ENCODE data around the gene RERE. TPM values are rescaled to one million over a fixed set of nuclear protein-coding genes. Genes with fewer than 3 reads are reported as not detected.

Gene RERE
- total and polyA plus RNA-seq, 2 experiments from 2014 or later: 39.8 to 62.8 TPM

DNA sequence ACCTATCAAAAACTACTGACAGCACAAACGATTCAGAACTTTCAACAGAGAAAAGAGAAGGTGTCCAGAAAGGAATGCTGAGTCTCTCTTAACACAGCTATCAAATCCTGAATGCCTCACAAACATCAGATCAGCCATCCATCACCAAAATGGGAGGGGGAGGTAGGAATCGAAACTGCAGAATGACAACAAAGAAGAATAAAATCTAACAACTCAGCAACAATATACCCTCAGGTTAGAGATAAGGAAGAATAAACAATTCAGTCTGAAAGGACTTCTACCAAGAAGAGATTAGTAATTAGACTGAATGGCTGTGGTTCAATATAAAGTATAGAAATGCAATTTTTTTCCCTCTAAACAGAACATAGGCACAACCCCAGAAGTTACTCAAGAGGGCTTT is 94.4 kb downstream of the RERE start:
- 28% methylated on average over 2 of the region's 2 CpGs for WGBS (ENCODE audit: low lambda C conversion rate, missing lambda C conversion rate)
- H3K4me2 ChIP-seq: no peak overlapping the region
- H3K36me3 ChIP-seq (replicated peaks; ENCODE audit: insufficient read depth, low read depth): no peaks in the 10 kb centered on the region
- no peak for DNase-seq (ENCODE audit: low spot score)
- H2AFZ ChIP-seq: no peak overlapping the region
- H3K9me3 ChIP-seq (ENCODE audit: low read depth): no peaks in the 10 kb centered on the region
- no peaks in the 10 kb centered on the region for H3K27me3 ChIP-seq
- H3K79me2 ChIP-seq: peaks cover 91% of the 10 kb centered on the region
- H3K4me3 ChIP-seq: no peak overlapping the region
- H3K27ac ChIP-seq: peak overlapping the region; percentile 23
- TF ChIP-seq CTCF (IDR thresholded peaks at IDR 0.05; ENCODE audit: poor library complexity) (no peak), EZH2phosphoT487 (IDR thresholded peaks at IDR 0.05; ENCODE audit: low read depth, severe bottlenecking, unreplicated experiment) (no peak), EZH2 (IDR thresholded peaks at IDR 0.05; ENCODE audit: borderline replicate concordance) (no peak)
- peaks cover 12% of the 10 kb centered on the region for H3K4me1 ChIP-seq (ENCODE audit: insufficient read depth)
- H4K20me1 ChIP-seq (ENCODE audit: insufficient read depth, poor library complexity, severe bottlenecking): no peaks in the 10 kb centered on the region
- no peaks in the 10 kb centered on the region for H3K9me2 ChIP-seq (replicated peaks; ENCODE audit: insufficient read depth)

DNA sequence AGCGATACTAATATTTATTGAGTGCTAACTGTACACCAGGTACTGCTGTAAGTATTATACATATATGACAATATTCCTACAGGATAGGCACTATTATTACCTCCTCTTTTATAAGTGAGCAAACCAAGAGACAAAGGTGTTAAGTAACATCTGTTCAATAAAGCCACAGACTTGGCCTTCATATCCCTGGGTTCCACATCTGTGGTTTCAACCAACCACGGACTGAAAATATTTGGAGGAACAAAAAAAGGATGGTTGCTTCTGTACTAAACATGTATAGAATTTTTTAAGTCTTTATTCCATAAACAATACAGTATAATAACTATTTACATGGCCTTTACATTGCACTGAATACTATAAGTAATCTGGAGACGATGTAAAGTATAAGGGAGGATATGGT is 95.1 kb downstream of the RERE start:
- Histone ChIP-seq H4K20me1 (ENCODE audit: insufficient read depth, poor library complexity, severe bottlenecking) (no peaks in the 10 kb centered on the region), H3K36me3 (replicated peaks; ENCODE audit: insufficient read depth, low read depth) (no peaks in the 10 kb centered on the region), H3K4me1 (ENCODE audit: insufficient read depth) (peaks cover 12% of the 10 kb centered on the region), H3K27ac (no peak overlapping the region), H3K79me2 (peaks cover 92% of the 10 kb centered on the region), H3K4me2 (no peak overlapping the region), H2AFZ (no peak overlapping the region), H3K27me3 (no peaks in the 10 kb centered on the region), H3K9me2 (replicated peaks; ENCODE audit: insufficient read depth) (no peaks in the 10 kb centered on the region), H3K4me3 (no peak overlapping the region), H3K9me3 (ENCODE audit: low read depth) (no peaks in the 10 kb centered on the region)
- 97% methylated on average over 3 of the region's 3 CpGs for WGBS (ENCODE audit: low lambda C conversion rate, missing lambda C conversion rate)
- no peak for TF ChIP-seq CTCF (IDR thresholded peaks at IDR 0.05; ENCODE audit: poor library complexity)
- TF ChIP-seq EZH2phosphoT487 (IDR thresholded peaks at IDR 0.05; ENCODE audit: low read depth, severe bottlenecking, unreplicated experiment): no peak
- TF ChIP-seq EZH2 (IDR thresholded peaks at IDR 0.05; ENCODE audit: borderline replicate concordance): no peak
- DNase-seq (ENCODE audit: low spot score): no peak

GRCh38 chr1:8721679-8722324 is 95.6 kb downstream of the RERE start:
- Histone ChIP-seq H4K20me1 (ENCODE audit: insufficient read depth, poor library complexity, severe bottlenecking) (no peaks in the 10 kb centered on the region), H3K9me3 (ENCODE audit: low read depth) (no peaks in the 10 kb centered on the region), H3K36me3 (replicated peaks; ENCODE audit: insufficient read depth, low read depth) (no peaks in the 10 kb centered on the region), H3K27me3 (no peaks in the 10 kb centered on the region), H2AFZ (no peak overlapping the region), H3K4me3 (no peak overlapping the region), H3K79me2 (peaks cover 91% of the 10 kb centered on the region), H3K4me2 (peak overlapping the region; percentile 22), H3K4me1 (ENCODE audit: insufficient read depth) (peaks cover 12% of the 10 kb centered on the region), H3K27ac (no peak overlapping the region), H3K9me2 (replicated peaks; ENCODE audit: insufficient read depth) (no peaks in the 10 kb centered on the region)
- no peak for DNase-seq (ENCODE audit: low spot score)
- 73% methylated on average over 4 of the region's 4 CpGs for WGBS (ENCODE audit: low lambda C conversion rate, missing lambda C conversion rate)
- TF ChIP-seq CTCF (IDR thresholded peaks at IDR 0.05; ENCODE audit: poor library complexity): no peak
- no peak for TF ChIP-seq EZH2phosphoT487 (IDR thresholded peaks at IDR 0.05; ENCODE audit: low read depth, severe bottlenecking, unreplicated experiment)
- TF ChIP-seq EZH2 (IDR thresholded peaks at IDR 0.05; ENCODE audit: borderline replicate concordance): no peak

All from hepatocyte (in vitro differentiated cells).